NCI-H524 (cell line): ENCODE data around the gene TNS2.
"Not testable (repeated sequence)": the region's sequence is repeated elsewhere in the genome, so short reads cannot be mapped to it uniquely, and the experiment has no call there.

Experiments
- DNase-seq, 2 experiments: peaks; one replicate each; lab custom pipeline; 2025; lab: John Stamatoyannopoulos, UW

The TNS2 gene

DNA sequence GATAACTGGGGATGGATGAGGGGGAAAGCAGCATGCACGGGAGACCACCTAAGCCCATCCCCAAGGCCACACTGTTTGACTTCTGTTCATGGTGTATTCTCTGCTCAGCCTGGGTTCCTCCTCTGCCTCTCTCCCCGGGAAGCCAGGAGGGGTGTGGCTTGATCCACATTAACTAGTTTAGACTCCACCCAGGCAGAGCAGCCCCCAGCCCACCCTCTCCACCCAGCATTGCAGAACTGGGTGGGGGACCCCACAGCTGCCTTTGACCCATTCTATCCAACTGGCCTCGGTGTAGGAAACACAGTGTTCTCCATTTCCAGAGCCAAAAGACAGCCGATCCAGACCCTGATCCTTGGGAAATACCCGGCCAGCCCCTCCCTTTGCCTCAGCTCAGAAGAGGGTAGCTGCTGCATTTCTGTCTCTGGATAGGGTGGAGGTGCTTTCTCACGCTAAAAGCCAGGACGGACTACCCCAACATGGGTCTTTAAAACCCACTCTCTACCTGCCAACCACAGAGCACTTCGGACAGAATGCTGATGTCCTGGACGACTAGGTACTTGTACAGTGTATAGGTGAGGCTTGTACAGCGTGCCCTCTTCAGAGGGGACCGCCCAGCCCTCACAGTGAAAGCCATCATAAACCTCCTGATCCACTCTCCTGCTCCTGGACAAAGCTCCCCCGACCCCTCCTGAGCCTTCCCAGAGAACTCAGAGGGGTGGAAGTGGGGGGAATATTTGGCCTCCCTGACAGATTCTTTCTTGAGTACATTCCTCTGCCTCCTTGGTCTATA lies 20.0 kb downstream of the TNS2 start:
- DNase-seq: no peak

DNA sequence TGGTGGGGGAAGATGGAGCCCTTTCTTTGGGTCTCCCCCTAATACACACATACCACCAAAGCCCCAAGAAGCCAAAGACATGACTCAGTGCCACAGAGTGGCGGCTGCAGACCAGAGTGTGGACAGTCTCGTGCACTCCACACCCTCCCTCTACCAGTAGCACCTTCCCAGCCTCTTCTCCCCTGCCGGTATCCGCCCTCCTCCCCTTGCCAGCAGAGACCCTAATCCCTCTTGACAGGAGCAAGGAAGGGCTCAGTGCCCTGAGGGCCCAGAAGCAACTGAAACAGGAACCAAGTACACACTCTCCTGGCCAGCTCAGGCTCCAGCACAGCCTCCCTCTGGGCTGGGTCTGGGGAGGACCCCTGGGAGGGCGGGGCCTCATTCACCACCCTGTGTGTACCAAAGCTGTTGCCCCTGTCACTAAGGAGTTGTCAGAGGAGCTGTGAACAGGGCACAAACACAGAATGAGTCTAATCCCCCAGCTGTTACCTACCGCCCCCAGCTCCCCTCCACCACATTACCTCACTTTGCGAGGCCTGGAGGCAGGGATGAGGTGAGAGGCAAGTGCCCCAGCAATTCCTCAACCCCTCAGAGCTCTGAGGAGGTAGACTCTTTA lies 21.1 kb downstream of the TNS2 start:
- peak in 1 of 2 experiments; percentile 23 for DNase-seq

DNA sequence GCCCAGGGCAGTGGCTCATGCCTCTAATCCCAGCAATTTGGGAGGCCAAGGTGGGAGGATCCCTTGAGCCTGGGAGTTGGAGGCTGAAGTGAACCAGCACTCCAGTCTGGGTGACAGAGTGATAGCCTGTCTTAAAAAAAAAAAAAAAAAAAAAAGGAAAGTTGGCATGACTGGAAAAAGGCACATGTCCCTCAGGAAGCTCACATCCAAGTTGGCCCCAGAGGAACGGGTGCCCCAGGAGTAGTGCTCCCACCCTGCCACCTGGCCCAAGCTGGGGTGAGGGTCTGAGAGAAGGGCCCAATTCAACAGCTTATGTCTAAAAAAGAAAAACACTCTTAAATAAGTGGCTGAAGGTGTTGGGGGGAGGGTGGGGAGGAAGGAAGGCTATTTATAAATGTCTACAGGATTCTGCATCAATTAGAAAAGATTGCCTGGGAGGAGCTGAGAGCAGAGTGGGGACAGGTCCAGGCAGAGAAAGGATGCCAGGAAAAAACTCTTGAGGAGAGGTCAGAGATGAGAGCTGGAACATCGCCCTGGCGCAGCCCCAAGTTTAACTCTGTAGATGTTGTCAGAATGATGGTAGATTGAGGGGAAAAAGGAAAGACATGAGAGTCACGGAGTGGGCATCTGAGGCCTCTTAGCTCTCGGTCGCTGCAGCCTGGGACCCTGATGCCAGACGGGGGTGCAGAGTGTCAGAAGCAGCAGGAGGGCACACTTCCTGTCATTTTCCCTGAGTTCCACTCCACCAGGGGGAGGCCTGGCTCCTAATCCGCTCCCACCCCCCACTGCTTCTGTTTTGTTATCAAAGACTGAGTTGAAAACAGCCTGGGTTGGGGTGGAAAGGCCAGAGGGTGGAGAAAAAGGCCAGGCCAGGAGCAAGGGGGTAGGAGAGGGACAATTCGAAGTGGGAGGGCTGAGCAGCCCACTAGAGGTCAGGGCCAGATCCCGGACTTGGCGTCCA lies 22.0 kb downstream of the TNS2 start:
- no peak for DNase-seq

DNA sequence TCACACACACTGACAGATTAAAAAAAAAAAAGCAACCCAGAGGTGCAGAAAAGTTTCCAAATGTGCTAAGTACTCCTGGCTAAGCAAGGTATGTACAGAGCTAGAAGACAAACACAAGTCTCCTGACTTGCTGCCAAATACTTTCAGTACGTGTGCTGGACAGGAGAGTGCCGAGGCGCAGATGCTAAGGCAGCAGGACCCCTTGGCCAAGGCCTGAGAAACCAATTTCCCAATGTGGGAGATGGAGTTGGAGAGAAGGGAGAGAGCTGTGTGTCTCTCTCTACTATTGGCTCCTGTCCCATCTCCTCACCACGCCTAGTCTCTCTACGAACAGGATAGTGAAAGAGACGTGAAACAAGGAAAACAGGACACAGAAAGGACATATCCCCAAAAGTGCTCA lies 24.0 kb downstream of the TNS2 start:
- DNase-seq: no peak

DNA sequence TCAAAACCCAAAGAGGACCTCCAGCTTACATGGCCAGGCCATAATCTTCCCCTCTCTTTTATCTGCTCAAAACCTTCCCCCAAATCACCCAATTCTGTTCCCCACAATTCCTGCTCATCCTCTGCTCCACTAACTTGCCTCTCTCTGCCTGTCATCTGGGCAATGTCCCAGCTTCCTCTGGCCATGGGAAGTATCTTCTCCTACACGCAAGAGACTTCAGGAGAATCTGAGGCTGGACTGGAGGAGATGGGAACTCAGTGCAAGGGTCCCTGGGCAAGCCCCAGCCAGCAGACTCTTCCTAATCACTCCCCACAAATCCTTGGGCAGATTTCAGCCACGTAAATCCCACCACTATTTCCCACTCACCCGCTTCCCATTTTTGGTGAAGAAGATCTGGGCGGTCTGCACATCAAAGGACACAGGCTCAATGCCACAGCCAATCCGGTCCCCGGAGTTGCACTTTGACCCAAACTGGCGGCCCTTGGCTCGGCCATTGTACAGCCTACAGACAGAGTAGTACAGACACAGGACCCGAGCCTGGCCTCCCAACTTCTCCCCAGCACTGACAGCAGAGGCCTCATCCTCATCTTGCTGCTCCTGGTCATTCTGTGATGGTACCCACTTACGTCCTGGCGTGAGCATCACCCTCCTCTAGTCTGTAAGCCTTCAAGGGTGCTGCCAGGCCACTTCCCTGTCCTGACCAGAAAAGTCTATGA lies 24.6 kb downstream of the TNS2 start:
- DNase-seq: no peak

DNA sequence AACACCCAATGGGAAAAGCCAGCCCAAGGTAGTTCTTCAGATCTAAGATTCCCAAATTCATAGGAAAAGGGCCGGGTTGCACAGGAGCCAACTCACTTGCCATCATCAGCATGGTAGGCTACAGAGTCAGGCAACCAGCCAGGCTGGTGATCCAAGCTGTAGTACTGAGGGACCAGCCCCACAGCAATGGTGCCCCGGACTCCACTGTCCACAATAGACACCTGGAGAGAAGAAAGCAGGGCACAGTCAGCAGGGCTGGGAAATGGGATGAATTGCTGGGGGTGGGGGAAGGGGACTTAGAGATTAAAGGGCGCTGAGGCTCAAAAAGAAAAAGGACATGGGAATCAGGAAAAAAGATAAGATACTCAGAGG lies 25.1 kb downstream of the TNS2 start:
- no peak for DNase-seq

DNA sequence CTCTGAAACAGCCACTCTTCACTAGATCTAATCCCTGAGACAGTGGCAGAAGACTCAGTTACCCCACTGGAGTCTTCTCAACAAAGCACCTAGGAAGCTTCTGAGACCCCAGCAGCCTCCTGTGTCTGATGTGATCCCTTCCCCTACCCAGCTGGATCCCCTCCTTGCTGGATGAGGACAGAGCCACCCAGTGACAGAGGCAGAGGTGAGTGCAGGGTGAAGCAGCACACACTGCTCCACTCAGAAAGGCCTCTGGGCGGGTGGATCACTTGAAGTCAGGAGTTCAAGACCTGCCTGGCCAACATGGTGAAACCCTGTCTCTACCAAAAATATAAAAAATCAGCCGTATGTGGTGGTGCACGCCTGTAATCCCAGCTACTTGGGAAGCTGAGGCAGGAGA lies 26.6 kb downstream of the TNS2 start:
- no peak for DNase-seq

DNA sequence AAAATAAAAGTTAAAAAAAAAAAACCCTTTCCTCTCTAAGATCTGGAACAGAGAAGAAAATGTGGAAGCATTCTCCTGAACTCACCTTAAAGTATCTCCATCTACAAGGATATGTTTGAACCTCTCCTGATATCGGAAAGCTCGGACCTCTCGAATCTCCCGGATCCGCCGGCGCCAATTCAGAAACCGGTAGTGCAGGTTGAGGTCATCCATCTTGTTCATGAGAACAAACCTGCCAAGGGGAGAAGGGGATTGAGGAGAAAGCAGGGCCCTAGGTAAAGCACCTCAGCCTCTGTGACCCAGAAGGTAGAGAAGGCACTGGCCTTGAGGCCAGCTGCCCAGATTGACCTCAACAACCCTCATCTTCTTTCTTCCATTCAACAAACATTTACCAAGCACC lies 27.2 kb downstream of the TNS2 start:
- DNase-seq: no peak

DNA sequence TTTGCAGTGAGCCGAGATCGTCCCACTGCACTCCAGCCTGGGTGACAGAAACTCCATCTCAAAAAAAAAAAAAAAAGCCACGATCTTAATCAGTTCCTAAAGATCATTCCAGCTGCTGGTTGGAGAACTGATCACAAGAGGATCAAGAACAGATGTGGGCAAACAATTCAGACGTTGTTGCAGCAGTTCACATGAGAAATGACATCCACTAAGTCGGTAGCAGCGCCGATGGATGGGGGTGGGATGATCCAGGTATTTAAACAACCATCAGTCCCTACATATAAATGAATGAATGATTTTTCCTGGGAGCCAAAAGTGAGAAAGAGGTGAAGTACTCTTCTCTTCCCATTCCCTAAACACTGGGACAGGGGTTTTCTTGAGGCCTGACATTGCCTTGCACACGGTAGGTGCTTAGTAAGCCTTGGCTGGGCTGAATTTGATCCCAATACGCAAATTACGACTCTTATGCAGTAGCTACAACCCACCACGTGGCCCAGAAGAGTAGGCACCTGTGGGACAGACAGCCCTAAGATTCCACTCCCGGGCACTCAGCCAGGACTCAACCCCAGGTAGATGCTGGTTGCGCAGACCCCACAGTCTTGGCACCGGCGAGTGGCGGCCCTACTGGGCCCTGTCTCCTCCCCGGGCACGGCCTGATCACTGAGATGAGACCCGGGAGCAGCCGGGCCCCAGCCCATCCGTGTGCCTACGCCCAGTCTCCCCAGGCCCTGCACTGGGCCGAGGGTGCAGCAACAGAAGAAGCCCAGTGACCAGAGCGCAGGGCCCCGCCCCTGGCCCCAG lies 28.8 kb downstream of the TNS2 start:
- DNase-seq: peak in 1 of 2 experiments; percentile 54

DNA sequence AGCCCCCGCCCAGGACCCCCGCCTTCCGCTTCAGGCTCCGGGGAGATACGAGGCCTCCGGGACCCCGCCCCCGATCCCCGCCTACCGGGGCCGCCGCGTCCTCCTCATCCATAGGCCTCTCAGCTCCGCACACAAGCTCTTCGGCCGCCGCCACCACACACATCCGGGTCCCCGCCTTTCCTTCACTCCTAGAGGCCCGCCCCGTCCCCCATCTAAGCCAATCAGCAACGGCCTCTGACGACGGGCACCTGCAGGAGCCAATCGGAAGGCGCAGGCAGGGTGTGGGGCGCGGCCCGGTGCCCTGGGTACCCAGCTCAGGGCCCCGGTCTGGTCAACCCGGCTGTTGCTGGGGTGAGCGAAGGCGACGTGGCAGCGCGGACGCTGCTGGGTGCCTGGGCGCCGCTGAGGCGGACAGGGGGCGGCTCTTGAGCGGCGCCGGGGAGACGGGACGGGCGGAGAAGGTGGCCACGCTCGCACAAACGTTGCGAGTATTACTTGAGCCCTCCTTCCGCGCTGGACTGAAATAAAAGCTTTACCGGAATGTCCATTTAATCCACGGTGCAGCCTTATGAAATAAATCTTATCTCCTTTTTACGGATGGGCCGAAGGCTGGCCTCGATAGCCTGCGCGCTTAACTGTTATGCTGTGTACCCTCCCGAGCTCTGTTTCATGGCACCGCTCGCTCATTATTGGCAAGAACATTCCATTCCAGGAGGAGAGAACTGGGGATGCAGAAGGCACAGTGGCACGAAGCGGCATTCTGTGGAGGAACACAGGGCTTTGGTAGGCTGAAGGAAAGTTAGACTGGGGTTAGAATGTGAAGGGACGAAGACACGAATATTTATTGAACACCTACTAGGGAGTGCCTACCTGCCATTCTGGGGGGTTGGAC lies 29.6 kb downstream of the TNS2 start, which contains the start of gene SPRYD3:
Gene SPRYD3 (minus strand): TSS at position 165 of the 892 bp plus-strand sequence. CDS start 57 bp downstream, at position 108.
- DNase-seq: peak; percentile 93 to 96

DNA sequence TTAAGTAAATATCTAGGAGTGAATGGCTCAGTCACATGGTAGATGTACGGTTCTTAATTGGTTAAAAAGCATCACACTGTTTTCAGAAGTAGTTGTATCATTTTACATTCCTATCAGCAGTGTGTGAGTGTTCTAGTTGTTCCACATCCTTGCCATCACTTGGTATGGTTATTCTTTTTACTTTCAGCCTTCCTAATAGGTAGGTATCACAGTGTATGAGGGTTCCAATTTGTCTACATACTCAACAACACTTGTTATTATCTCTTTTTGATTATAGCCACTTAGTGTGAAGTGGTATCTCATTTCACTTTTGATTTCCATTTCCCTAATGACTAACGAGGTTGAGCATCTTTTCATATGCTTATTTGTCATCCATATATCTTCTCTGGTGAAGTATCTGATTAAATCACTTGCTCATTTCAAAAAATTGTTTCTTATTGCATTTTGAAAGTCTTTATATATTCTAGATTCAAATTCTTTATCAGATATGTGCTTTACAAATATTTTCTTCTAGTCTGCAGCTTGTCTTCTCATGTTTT lies 32.8 kb downstream of the TNS2 start:
- DNase-seq: no peak

DNA sequence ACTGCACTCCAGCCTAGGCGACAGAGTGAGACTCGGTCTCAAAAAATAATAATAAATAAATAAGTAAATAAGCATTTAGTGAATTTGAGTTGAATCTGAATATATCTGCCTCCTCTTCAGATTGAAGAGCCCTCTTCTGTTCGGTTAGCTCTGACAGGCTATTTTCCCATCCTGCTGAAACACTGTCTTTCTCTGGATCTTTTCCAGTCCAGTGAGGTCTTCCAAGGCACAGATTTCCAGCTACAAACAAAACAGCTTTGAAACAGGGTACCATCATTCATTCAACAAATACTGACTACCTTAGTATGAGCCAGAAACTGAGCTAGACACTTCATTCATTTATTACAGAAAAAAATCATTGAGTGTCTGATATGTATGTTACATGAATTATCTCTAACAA lies 36.5 kb downstream of the TNS2 start:
- no peak for DNase-seq

DNA sequence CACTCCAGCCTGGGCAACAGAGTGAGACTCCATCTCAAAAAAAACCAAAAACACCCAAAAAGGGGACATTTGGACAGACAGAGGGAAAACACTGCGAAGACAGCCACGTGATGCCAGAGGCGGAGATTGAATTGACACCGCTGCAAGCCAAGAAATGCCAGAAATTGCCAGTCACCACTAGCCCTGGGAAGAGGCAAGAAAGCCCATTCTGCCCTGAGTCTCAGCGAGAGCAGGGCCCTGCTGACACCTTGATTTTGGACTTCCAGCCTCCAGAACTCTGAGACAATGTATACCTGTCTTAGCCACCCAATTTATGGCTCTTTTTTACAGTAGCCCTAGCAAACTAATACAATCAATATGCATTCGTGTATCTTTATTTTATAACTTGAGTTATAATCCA lies 40.2 kb downstream of the TNS2 start:
- no peak for DNase-seq

DNA sequence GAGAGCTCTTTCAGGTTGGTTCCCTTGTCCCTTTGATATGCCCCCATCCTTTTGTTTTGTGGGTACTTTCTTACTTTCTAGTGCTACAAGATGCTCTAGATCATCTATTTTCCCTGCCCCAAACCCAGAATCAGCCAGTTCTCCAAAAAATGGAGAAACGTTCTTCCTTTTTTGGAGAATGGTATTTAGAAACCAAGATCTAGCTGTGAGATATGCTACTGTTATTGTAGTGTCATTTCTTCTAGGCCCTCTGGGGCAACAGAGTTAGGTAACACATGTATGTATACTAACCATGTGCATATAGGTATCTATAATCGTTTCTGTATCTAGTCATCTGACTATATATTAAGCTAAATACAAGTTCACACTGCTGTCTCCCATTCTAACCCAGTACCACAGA lies 40.7 kb downstream of the TNS2 start:
- DNase-seq: no peak

DNA sequence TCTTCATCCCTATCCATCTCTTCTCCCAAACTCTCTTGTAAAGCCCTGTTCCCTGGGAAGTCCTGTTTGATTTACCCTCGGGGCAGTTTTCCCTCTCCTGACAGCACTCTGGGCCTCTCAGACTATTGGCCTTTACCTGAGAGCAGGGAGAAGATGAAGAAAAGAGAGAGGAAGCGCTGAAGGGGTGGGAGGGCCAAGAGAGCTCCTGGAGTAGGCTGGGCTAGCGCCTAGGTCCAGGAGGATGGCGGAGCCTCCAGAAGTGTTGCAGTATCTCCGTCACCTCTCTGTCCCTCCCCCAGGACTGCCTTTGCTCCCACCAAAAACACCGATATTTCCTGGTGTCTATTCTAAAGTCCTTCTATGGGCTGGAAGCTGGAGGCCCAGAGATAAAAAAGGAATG lies 41.9 kb downstream of the TNS2 start:
- DNase-seq: no peak

DNA sequence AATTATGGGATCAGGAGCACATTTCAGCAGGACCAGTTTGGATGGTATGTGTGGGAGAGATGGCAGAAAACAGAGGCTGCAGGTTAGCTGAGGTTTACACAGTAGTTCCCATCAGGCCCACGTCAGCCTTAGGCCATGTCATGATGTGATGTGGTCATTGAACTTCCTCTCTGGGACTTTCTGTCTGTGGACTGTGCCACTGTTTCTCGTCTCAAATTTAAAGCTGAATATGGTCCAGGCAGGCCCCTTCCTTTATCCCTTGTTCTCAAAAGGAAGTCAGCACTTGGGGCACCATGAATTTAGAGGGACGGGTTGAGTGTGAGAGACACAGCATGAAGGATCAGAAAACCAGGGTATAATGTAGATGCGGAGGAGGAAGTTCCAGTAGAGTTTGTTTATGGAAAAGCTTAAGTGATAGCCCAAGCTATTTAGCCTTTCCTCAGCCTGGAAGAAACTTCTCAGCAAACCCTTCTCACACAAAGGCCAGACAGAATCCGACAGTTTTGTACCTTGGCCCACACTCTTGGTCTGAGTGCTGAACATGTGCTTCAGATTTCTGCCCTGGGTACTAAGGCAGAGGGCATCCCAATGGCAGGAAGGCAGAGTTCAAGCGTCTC lies 44.0 kb downstream of the TNS2 start:
- DNase-seq: no peak

DNA sequence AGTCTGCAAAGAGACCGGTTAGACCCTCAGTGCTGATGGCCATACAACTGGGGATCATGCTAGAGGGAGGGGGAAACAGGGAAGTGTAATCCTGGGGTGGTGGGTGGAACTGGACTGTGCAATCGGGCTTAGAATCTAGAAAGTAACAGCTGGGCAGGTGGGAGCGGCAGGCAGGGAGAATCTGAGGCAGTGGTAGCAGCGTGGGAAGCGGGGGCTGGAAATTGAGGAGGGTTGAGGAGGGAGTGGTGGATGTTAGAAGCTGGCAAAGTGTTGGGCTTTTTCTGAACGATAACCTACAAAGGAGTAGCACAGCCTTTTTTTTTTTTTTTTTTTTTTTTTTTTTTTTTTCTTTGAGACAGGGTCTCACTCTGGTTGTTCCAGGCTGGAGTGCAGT lies 44.5 kb downstream of the TNS2 start:
- DNase-seq: no peak

DNA sequence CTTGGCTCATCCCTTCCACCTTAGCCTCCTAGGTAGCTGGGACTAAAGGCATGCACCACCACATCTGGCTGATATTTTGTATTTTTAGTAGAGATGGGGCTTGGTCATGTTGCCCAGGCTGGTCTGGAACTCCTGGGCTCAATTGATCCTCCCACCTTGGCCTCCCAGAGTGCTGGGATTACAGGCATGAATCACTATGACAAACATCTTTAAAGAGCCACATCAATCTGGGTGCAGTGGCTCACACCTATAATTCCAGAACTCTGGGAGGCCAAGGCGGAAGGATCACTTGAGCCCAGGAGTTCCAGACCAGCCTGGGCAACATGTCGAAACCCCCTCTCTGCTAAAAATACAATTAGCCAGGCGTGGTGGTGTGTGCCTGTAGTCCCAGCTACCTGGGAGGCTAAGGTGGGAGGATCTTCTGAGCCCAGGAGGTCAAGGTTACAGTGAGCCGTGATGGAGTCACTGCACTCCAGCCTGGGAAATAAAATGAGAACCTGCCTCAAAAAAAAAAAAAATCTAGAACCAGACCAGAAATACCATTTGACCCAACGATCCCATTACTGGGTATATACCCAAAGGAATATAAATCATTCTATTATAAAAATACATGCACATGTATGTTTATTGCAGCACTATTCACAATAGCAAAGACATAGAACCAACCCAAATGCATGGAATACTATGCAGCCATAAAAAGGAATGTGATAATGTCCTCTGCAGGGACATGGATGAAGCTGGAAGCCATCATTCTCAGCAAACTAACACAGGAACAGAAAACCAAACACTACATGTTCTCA lies 45.1 kb downstream of the TNS2 start:
- DNase-seq: not testable (repeated sequence)

DNA sequence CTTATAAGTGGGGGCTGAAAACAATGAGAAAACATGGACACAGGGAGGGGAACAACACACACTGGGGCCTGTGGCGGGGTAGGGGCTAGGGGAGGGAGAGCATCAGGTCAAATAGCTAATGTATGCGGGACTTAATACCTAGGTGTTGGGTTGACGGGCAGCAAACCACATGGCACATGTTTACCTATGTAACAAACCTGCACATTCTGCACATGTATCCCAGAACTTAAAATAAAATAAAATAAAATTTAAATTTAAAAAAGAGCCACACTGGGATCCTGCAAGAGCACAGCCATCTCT lies 45.7 kb downstream of the TNS2 start:
- DNase-seq: not testable (repeated sequence)
